CD14-positive monocyte (primary cell): Measurements from ENCODE around the gene UBL4A. TPM values are rescaled to one million over a fixed set of nuclear protein-coding genes. Genes with fewer than 3 reads are reported as not detected.
A peak's percentile ranks its signal among the peaks of the same experiment; 100 is the strongest.

ENCODE experiments used
- DNase-seq, 3 donors: peaks; one replicate each; pipeline ENCODE4 v3.0.0-alpha.2; 2011 to 2022
- H2AFZ ChIP-seq: 2 replicates; pipeline ENCODE4 v1.6.0; 2012; ENCODE audit warnings: mild to moderate bottlenecking, low read depth, low read length, inconsistent platforms; ENCODE audit not compliant: insufficient read depth, poor library complexity, severe bottlenecking
- H3K27ac ChIP-seq, 2 donors: 1 replicate in 1 of 2; 2 replicates in 1 of 2; pipeline ENCODE4 v1.5.1; 2012 to 2013; ENCODE audit warnings: low read length in 2 of 2, control low read depth in 1 of 2, inconsistent platforms in 1 of 2, low read depth in 1 of 2, mild to moderate bottlenecking in 1 of 2
- H3K27me3 ChIP-seq, 2 donors: one replicate each; pipeline versions ENCODE4 v1.6.0 to v1.6.1; 2011 to 2013; ENCODE audit warnings: low read length in 2 of 2; ENCODE audit not compliant: control insufficient read depth in 2 of 2, insufficient read depth in 2 of 2
- H3K36me3 ChIP-seq, 2 donors: replicated peaks in 1 of 2; 1 replicate in 1 of 2; 2 replicates in 1 of 2; pipeline versions ENCODE4 v1.5.1 to v1.6.1; 2012 to 2013; ENCODE audit warnings: low read length in 2 of 2, control low read depth in 1 of 2, inconsistent platforms in 1 of 2, mild to moderate bottlenecking in 1 of 2; ENCODE audit not compliant: insufficient read depth in 2 of 2, control insufficient read depth in 1 of 2
- H3K4me1 ChIP-seq, 2 donors: 1 replicate in 1 of 2; 2 replicates in 1 of 2; pipeline versions ENCODE4 v1.5.1 to v1.6.1; 2012 to 2013; ENCODE audit warnings: low read length in 2 of 2, control low read depth in 1 of 2, inconsistent platforms in 1 of 2, mild to moderate bottlenecking in 1 of 2, moderate library complexity in 1 of 2; ENCODE audit not compliant: insufficient read depth in 2 of 2, control insufficient read depth in 1 of 2
- H3K4me2 ChIP-seq: replicated peaks from 2 replicates; pipeline ENCODE3; 2012; ENCODE audit warnings: low read length, moderate library complexity, mild to moderate bottlenecking; ENCODE audit not compliant: poor library complexity, severe bottlenecking; ENCODE audit errors: extremely low read depth
- H3K4me3 ChIP-seq, 3 experiments: fragments of 200-600 bp in 1 of 3; sonication (generic) in 1 of 3; replicated peaks in 1 of 3; 1 replicate in 2 of 3; 2 replicates in 1 of 3; pipeline ENCODE4 v1.5.1; 2011 to 2013; ENCODE audit warnings: low read length in 3 of 3, mild to moderate bottlenecking in 3 of 3, control low read depth in 2 of 3, low read depth in 2 of 3, inconsistent platforms in 1 of 3, moderate library complexity in 1 of 3
- H3K79me2 ChIP-seq: 2 replicates; pipeline ENCODE4 v1.6.0; 2012; ENCODE audit warnings: mild to moderate bottlenecking, control low read depth, inconsistent platforms, low read length, moderate library complexity; ENCODE audit not compliant: insufficient read depth
- H3K9ac ChIP-seq: 2 replicates; pipeline ENCODE4 v1.6.0; 2017; ENCODE audit warnings: low read length, mild to moderate bottlenecking; ENCODE audit not compliant: insufficient read depth, poor library complexity, severe bottlenecking
- H3K9me3 ChIP-seq, 2 donors: replicated peaks in 1 of 2; 1 replicate in 1 of 2; 2 replicates in 1 of 2; pipeline versions ENCODE4 v1.5.1 to v1.6.1; 2012 to 2013; ENCODE audit warnings: low read length in 2 of 2, control low read depth in 1 of 2; ENCODE audit not compliant: control insufficient read depth in 1 of 2, insufficient read depth in 1 of 2
- H4K20me1 ChIP-seq: 2 replicates; pipeline ENCODE4 v1.6.0; 2012; ENCODE audit warnings: mild to moderate bottlenecking, low read length, control low read depth, moderate library complexity; ENCODE audit not compliant: insufficient read depth
- H3K27ac Mint-ChIP-seq, 7 donors: one replicate each; pipeline ENCODE4 v1.8.0; 2020; ENCODE audit warnings: mild to moderate bottlenecking in 7 of 7, mixed read lengths in 7 of 7, moderate library complexity in 6 of 7, inconsistent platforms in 2 of 7
- H3K27me3 Mint-ChIP-seq, 3 donors: one replicate each; pipeline ENCODE4 v1.8.0; 2021 to 2022; ENCODE audit warnings: low read depth in 3 of 3, mild to moderate bottlenecking in 3 of 3, mixed read lengths in 3 of 3, moderate library complexity in 3 of 3, inconsistent platforms in 1 of 3
- H3K36me3 Mint-ChIP-seq, 2 donors: one replicate each; pipeline ENCODE4 v1.8.0; 2020; ENCODE audit warnings: mixed read lengths in 2 of 2, inconsistent platforms in 1 of 2, mild to moderate bottlenecking in 1 of 2
- H3K4me1 Mint-ChIP-seq: one replicate; pipeline ENCODE4 v1.8.0; 2020; ENCODE audit warnings: mild to moderate bottlenecking, mixed read lengths
- H3K4me3 Mint-ChIP-seq, 2 donors: one replicate each; pipeline ENCODE4 v1.8.0; 2020; ENCODE audit warnings: mild to moderate bottlenecking in 2 of 2, mixed read lengths in 2 of 2, moderate library complexity in 1 of 2
- H3K9me3 Mint-ChIP-seq, 7 donors: one replicate each; pipeline ENCODE4 v1.8.0; 2020 to 2022; ENCODE audit warnings: mixed read lengths in 7 of 7, mild to moderate bottlenecking in 6 of 7, moderate library complexity in 6 of 7, inconsistent platforms in 2 of 7
- CTCF ChIP-seq: fragments of 200-600 bp; IDR thresholded peaks from one replicate; pipeline ENCODE4 v1.8.0; 2022; ENCODE audit warnings: antibody characterized with exemption, mild to moderate bottlenecking
- WGBS: methylation state at CpG from one replicate; pipeline ENCODE4 v1.1.5; 2013; ENCODE audit warnings: missing lambda C conversion rate; ENCODE audit not compliant: insufficient coverage; 5-methylcytosine and 5-hydroxymethylcytosine counted together
- intact Hi-C, 2 donors: fragments of 100-400 bp; cut with micrococcal nuclease; formaldehyde crosslinking; loops; one replicate each; pipeline versions ENCODE4 v1.15.0 to v1.15.1; 2023
- polyA plus RNA-seq, 3 donors: library from polyadenylated mRNA; depleted of rRNA in 1 of 3; unstranded in 2 of 3; stranded (reverse) in 1 of 3; fragments of 300-500 nt in 2 of 3; fragments of >200 nt in 1 of 3; fragmentation: Illumina TruSeq in 2 of 3; gene quantifications; 1 replicate in 2 of 3; 2 replicates in 1 of 3; pipeline ENCODE4 v1.2.3, GENCODE V29; 2012 to 2021

The UBL4A gene
- polyA plus RNA-seq, 3 donors = 27.9 to 29.0 (median 28.1) TPM

- Histone ChIP-seq H3K36me3 (no peaks in the 10 kb centered on the region), H3K4me2 (no peak overlapping the region), H3K27me3 (peaks cover 0 to 12% of the 10 kb centered on the region in 2 donors), H3K4me3 (no peak overlapping the region), H3K9me3 (no peaks in the 10 kb centered on the region), H3K79me2 (no peaks in the 10 kb centered on the region), H3K4me1 (peaks cover 6% of the 10 kb centered on the region in 2 donors), H3K27ac (no peak overlapping the region), H3K9ac (no peak overlapping the region), H4K20me1 (no peaks in the 10 kb centered on the region), H2AFZ (no peak overlapping the region)
- H3K4me1 Mint-ChIP-seq = peaks cover 12% of the 10 kb centered on the region
- WGBS = 80% methylated on average over 1 of the region's 14 CpGs
- H3K4me3 Mint-ChIP-seq = no peak overlapping the region
- peaks cover 11 to 29% (median 22%) of the 10 kb centered on the region in 3 donors for H3K27me3 Mint-ChIP-seq
- H3K9me3 Mint-ChIP-seq = peaks cover 0 to 17% (median 4%) of the 10 kb centered on the region in 7 donors
- H3K36me3 Mint-ChIP-seq = peaks cover 0 to 3% of the 10 kb centered on the region in 2 donors
- TF ChIP-seq CTCF = no peak
- no peak for DNase-seq
- intact Hi-C loops = no loop called here
- no peak overlapping the region for H3K27ac Mint-ChIP-seq
These were observed 26.6 kb downstream of the UBL4A start for GRCh38 chrX:154459832-154460231.

GRCh38 chrX:154458954-154459778, 27.2 kb downstream of the UBL4A start:
- Histone ChIP-seq H3K4me3 (peak overlapping the region in 1 of 3 experiments; percentile 65), H3K9me3 (no peaks in the 10 kb centered on the region), H4K20me1 (no peaks in the 10 kb centered on the region), H3K36me3 (no peaks in the 10 kb centered on the region), H3K79me2 (no peaks in the 10 kb centered on the region), H3K27me3 (peaks cover 0 to 12% of the 10 kb centered on the region in 2 donors), H3K27ac (no peak overlapping the region), H3K4me2 (peak overlapping the region; percentile 67), H3K9ac (no peak overlapping the region), H3K4me1 (peaks cover 6% of the 10 kb centered on the region in 2 donors), H2AFZ (peak overlapping the region; percentile 56)
- H3K27me3 Mint-ChIP-seq = peaks cover 11 to 29% (median 26%) of the 10 kb centered on the region in 3 donors
- H3K4me1 Mint-ChIP-seq = peaks cover 12% of the 10 kb centered on the region
- peak overlapping the region; percentile 61 to 79 for H3K4me3 Mint-ChIP-seq
- no peak for DNase-seq
- WGBS = 100% methylated on average over 3 of the region's 15 CpGs
- peaks cover 2 to 5% of the 10 kb centered on the region in 2 donors for H3K36me3 Mint-ChIP-seq
- H3K9me3 Mint-ChIP-seq = peaks cover 0 to 16% (median 4%) of the 10 kb centered on the region in 7 donors
- no peak overlapping the region for H3K27ac Mint-ChIP-seq
- no peak for TF ChIP-seq CTCF
- intact Hi-C loops = no loop called here
